ENCODE results near the gene KIF1A.
"Not testable (repeated sequence)": the region's sequence is repeated elsewhere in the genome, so short reads cannot be mapped to it uniquely, and the experiment has no call there.

KIF1A gene

DNA sequence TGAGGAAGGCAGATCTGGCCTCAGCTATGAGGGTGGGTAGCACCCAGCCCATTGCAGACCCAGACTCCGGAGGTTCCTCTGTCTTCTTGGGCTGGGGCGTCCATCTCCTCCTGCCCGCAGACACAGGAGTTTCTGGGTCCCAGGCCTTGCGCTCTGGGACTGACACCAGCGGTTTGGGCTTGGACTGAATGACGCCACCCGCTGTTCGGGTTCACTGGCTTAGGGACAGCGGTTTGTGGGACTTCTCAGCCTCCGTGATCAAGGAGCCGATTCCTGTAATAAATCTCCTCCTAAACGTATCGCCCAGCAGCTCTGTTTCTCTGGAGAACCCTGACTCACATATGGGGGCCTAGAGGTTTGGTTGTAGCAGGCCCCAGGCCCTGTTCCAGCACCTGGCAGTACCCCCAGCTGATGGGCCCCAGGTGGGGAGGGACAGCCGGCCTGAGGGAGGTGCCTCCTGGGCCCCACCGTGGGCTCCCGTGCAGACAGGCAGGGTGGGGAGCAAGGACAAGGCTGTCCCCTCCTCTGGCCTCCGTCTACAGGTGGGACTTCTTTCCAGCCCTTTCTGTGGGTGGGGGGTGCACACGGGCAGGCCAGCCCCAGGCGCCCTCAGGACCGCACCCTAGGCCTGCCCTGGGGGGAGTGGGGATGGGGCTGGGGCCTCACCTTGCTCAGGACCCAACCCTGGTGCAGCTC is 132.8 kb downstream of the KIF1A start:
- no peak for DNase-seq (ENCODE audit: low read depth, low spot score)

DNA sequence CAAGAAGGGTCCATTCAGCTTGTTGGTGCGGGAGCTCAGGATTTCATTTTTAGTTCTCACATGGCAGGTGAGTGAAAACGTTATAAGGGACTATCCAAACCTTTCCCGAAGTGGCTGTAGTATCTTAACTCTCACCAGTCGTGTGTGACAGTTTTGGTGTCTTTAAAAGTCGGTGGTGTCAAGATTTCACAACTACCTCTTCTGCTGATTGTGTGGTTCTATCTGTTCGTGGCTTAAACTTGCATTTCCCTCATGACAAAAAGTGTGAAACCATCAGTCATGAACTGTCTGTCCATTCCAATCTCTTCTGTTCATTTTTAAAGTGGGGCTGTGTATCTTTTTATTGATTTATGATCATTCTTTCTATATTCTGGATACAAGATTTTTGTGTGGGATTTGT is 133.6 kb downstream of the KIF1A start:
- no peak for DNase-seq (ENCODE audit: low read depth, low spot score)

DNA sequence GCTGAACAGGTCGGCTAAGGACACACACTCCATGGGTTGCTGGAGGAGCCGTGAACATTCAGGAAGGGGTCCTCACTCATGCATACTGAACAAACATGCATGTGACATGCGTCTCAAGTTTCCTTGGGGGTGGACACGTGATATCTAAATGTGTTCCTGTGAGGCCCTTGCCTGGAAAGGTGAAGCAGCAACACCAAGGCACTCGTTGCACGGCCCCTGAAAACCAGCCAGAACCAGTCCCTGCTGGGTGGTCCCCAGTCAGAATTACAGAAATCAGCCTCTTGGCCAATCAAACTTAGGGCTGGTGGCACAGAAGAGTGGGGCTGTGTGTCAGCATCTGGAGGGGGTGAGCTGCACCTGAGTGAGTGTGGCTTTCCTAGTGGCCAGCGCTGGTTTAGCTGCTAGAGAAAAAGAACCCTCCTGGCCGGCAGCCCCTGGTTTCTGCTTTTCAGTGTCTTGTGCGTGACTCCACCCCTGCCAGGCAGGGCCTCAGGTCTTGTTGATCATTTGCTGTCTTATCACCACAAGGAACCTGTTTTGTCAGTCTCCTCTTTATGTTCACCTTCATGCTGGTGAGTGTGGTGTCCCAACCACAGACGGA is 134.1 kb downstream of the KIF1A start:
- DNase-seq (ENCODE audit: low read depth, low spot score) = no peak

DNA sequence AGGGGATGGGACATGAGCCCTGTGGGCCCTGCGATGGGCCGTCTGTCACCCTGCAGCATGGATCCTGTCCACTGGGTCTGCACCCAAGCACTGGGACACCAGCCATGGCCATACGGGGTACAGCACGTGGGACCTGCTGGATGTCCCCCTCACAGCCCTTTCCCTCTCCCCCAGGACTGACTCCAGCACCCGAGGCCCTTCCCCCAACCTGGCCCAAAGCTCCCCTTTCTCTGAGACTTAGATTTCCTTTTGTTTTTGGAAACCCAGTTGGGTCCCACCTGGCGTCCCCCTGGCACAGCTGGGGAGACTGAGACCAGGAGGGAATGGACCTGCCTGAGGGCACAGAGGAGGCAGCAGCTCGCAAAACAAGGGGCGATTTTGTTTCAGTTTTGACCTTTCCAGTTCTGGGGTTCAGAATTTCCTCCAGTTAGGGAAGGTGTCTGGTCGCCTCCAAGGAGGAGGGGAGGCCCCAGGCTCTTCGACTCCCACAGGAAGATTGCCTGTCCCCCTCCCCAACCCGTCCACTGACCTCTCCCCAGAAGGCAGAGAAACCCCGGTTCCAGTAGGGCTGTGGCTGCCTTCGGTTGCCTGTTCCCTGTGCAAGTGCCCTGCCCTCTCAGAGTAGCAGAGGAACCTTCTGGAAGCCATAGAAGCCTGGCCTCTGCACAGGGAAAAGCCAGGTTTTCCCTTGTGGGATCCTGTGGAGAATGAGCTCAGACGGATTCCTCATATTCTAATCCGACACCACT is 135.9 kb downstream of the KIF1A start:
- not testable (repeated sequence) for DNase-seq (ENCODE audit: low read depth, low spot score)

DNA sequence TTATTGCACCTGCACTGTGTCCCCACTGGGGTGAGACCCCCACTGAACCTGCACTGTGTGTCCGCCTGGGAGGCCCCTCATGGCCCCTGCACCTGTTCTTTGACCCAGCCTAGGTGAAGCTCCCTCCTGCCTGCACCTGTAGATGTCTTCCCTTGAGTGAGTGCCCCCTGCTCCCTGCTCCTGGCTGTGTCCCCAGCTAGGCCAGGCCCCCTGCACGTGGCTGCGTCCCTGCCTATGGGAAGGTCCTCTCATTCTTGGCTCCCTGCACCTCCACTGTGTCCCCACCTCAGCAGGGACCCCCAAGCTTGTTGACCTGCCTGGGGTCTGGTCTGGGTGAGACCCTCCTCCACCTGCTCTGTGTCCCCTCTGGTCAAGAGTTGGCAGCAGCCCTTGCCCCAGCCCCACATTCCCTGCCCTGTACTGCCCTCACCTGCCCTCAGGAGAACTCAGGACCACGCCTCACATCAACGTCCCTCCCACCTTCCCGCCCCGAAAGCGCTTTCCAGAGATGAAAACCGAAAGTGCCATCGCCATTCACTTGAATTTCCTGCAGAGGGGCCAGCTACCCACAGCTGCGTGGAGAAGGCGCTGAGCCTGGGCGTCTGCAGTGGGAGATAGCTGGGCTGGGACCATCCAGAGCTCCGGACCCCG is 136.6 kb downstream of the KIF1A start:
- not testable (repeated sequence) for DNase-seq (ENCODE audit: low read depth, low spot score)

DNA sequence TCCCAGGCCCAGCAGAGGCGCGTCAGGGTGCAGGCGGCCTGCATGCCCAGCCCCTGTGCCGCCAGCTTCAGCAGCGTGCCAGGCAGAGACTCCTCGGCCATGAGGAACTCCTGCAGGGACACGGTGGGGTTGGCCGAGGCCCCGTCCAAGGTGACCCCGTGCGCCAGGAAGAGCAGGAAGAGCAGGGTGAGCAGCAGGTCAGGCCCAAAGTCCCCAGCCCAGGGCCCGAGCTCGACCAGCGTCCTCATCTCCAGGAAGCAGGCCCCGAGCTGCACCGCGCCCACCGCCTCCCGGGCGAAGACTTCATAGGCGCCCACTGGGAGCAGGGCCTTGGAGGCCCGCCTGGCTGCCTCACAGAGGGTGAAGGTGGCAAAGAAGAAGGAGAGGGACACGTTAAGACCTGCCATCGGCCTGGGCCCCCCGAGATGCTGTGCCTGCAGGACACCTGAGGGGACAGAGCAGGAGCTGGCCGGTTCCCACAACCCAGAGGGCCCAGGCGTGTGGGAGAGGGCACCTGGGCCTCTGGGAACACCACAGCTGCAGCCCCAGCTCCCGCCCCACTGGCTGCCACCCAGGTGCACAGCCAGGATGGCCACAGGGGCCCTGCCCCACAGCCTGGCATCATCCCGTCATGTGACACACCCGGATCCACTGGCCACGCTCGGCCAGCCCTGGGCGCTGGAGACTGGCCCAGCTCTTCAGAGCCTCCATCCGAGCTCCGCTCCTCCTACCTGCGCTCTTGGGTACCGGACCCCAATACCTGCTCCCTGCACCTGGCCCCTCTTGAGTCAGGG is 137.4 kb downstream of the KIF1A start, which contains the start of gene AQP12B:
AQP12B (minus strand) TSS at position 455 of the 794 bp plus-strand sequence; CDS start at position 407, 48 bp downstream.
- not testable (repeated sequence) for DNase-seq (ENCODE audit: low read depth, low spot score)

DNA sequence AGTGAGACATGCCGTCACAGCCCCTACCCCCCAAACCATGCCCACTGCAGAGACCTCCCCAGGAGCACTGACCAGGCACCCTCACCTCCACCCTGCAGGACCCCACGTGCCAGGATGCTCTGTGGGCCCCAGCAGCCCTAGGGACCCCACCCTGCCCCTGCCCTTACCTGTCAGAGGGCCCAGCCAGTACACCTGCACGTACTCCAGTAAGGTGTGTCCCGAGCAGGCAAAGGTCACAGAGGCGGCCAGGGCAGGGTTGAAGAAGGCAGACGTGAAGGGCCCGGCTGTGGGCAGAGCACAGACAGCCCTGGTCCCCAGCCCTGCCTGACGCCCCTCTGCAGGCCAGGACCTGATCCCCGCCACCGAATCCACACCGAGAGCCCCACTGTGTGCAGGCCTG is 139.8 kb downstream of the KIF1A start:
- not testable (repeated sequence) for DNase-seq (ENCODE audit: low read depth, low spot score)

DNA sequence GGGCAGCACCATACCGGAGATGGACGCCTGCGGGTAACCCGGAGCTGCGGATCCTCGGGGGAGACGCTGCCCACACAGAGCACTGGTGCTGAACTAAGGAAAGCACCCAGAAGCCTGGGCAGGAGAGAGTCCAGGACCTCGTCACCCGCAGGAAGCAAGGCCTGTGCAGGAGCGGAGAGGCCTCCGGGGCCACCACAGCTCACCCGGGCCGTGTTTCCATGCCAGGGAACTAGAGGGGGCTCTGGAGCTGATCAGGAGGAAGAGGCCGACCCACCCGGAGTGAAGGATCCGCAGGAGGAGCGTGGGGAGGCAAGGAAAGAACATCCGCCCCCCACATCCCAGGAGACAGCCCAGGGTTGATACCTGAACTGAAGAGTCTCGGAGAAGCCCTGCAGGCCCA is 141.1 kb downstream of the KIF1A start:
- not testable (repeated sequence) for DNase-seq (ENCODE audit: low read depth, low spot score)

DNA sequence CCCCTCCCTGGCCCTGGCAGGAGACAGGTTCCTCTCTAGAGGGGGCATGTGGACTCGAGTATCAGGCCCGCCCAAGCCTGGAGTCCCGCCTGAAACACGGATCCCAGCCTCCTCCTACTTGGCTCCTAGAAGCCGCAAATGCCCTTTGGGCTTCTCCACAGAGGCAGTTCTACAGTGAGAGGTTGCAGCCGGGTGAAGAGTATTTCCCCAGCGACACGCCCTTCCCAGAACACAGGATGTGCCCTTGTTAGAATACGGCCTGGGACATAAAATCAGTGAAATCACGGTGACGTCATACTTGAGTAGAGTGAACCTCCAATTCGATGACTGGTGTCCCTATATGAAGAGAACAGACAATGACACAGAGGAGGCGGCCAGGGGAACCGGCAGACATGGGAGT is 142.0 kb downstream of the KIF1A start:
- DNase-seq (ENCODE audit: low read depth, low spot score) = not testable (repeated sequence)

DNA sequence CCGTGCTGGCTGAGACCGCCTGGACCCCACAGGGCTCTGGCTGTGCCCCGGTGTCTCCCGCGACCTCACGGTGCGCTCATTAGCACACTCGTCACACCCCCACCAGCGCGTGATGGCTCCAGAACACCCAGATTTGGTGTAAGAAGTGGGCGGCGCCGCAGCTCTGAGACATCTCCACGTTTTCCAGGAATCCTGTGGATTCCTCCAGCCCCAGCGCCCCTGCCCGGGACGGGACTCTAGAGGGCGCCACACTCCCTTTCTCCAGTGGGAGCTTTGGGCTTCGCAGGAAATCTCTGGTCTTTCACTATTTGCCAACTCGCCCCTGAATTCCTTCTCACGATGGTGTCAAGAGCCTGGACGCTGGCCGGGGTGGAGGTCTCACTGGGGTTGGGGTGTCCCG is 144.7 kb downstream of the KIF1A start:
- not testable (repeated sequence) for DNase-seq (ENCODE audit: low read depth, low spot score)

DNA sequence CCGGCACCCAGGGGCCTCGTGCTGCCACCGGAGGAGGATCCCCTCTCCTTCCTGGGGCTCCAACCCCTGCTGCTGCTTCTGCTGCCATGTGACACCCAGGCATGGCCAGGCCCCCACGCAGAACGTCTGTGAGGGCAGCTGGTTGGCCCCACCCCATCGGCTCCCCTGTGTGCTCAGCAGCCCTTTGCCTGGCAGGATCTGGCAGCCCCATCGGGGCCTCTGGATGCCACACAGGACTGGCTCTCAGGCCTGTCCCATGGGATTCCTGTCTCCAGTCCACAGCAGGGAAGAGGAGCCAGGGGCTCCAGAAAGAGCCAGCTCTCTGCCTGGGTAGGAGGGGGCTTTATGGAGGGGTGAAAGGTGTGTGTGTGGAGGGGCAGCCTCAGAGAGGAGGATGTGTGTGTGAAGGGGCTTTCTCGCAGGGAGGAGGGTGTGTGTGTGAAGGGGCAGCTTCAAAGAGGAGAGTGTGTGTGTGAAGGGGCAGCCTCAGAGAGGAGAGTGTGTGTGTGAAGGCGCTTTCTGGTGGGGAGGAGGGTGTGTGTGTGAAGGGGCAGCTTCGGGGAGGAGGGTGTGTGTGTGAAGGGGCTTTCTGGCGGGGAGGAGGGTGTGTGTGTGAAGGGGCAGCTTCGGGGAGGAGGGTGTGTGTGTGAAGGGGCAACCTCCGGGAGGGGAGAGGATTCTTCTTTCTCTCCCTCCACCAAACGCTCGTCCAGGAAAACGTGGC is 145.4 kb downstream of the KIF1A start:
- not testable (repeated sequence) for DNase-seq (ENCODE audit: low read depth, low spot score)

DNA sequence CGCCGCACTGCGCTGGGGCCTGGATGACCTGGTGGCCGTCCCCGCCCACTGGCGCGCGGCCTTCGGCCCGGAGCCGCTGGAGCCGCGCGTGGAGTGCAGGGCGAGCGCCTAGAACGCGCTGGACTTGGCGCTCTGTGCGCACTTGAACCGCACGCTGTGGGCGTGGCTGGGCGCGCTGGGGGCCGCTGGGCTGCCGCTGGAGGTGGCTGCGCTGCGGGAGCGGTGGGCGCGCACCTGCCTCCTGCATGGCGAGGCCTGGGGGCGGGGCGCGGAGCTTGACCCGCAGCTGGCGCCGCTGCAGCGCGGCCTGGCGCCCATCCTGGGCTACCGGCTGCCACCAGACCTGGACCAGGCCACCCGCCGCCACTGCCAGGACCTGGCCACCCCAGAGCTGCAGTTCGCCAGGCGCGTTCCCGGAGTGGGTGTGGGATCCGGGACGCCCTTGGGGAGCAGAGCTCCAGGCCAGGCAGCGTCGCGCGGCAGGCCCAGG is 147.3 kb downstream of the KIF1A start:
- no peak for DNase-seq (ENCODE audit: low read depth, low spot score)

DNA sequence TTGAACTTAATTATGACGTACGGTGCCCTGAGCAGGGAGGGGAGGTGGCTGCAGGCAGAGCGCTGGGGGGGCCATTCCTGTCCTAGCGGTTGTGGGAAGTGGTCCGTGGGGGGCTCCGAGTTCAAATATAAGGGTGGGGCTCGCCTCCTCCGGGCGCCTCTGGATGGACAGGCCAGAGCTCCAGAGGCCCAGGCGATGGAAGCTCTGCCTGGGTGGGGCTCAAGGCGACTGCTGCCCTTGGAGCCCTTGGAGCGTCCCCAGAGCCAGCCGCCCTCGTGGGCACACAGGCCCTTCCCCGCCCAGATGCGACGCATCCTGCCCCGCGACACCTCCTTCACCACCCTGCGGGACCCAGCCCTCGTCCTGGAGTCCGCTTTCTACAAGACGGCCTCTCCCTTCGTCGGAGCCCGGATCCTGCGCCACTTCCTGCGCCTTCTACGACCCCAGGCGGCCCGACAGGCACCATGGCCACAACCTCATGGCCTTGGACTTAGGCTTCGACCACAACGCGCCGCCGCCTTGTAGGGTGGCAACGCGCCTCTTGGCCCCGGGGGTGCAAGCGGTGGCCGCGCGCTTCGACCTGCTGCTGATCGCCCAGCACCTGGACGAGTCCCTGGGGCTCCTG is 147.8 kb downstream of the KIF1A start:
- no peak for DNase-seq (ENCODE audit: low read depth, low spot score)

DNA sequence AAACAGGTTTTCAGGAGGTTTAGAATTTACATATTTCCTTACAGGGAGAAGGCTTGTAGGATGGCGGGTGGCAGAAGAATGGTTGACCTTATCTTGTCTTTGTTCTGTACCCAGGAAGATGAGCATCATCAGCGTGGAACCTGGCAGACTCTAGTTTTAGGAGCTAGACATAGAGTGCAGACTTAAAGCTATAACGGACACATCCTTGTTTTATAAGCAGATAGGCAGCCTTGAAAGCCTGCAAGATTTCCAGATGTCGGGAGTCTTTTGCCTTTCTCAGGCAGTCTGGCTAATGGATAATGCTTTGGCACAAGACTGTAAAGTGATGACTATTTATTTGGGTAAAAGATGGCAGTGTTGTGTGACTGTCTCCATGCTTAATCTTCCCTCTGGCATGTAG is 149.1 kb downstream of the KIF1A start:
- DNase-seq (ENCODE audit: low read depth, low spot score) = no peak

DNA sequence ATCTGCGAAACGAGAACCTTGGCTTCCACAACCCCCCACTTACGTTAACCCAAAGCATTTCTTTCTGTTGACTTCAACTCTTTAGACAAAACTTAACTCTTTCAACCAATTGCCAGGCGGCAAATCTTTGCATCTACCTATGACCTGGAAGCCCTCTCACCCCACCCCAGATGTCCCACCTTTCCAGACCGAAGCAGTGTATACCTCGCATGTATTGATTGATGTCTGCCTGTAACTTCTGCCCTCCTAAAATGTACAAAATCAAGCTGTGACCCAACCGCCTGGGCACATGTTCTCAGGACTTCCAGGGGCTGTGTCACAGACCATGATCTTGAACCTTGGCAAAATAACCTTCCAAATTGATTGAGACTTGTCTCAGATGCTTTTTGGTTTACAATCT is 149.6 kb downstream of the KIF1A start:
- DNase-seq (ENCODE audit: low read depth, low spot score) = no peak

DNA sequence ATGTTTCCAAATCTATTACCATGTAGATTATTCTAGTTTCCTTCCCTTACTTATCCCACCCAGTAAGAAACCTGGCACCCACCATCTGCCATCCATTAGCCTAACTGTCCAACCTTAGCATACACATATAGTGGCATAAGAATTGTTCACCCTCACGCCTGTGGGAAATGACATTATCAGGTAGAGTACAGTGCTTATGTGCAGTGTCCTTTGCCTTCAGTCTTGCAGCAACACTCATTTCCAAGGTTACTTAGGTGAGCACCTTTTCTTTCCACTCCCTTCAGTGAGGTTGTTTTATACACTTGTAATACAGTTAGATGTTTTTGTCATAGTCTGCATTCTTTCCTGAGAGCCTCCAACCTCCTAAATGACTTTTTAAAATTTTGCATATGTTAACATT is 155.4 kb downstream of the KIF1A start:
- DNase-seq (ENCODE audit: low read depth, low spot score) = no peak
